ENCODE data around the gene GTF2A1L.

DNA sequence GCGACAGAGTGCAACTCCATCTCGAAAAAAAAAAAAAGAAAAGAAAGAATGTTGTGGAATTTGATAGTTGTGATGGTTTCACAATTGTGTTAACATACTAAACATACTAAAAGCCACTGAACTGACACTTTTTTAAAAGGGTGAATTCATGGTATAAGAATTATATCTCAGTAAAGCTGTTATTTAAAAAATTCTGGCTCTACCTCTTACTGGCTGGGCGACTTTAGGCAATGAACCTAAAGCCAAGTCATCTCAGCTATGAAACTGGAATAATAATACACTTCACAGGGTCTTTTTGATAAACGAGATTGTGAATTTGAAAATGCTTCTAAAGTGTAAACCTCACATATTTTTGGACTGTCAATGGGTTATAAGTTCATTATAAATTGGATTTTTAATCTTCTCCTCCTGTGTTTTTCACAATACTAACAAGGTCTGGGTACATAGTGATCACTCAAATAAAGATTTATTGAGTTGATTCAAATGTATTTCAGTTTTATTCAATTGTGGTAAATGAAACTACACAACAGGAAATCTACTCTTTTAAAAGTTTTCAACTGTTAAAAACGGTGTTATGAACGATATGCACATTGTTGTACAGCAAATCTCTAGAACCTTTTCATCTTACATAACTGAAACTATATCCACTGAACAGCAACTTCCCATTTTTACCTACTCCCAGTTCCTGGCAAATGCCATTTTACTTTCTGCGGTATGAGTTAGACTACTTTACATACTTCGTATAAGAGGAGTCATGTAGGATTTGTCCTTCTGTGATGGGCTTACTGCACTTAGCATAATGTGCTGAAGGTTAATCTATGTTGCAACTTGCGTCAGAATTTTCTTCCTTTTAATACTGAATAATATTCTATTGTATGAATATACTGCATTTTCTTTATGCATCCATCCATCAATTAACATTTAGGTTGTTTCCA is 43.0 kb upstream of the GTF2A1L start:
- no peak for TF ChIP-seq PAX5 (IDR thresholded peaks at IDR 0.05; ENCODE audit: insufficient read depth, low read length, severe bottlenecking)
- TF ChIP-seq POLR2AphosphoS5 (IDR thresholded peaks at IDR 0.05; ENCODE audit: low read depth, low read length) = no peak

Measured in GM12891 (cell line).